Measurements from ENCODE around the gene SCLT1. TPM values are rescaled to one million over a fixed set of nuclear protein-coding genes. Genes with fewer than 3 reads are reported as not detected.
"Not testable (repeated sequence)": the region's sequence is repeated elsewhere in the genome, so short reads cannot be mapped to it uniquely, and the experiment has no call there.

SCLT1 gene
- polyA plus RNA-seq, 1 experiment = 3.1 TPM

GRCh38 chr4:129129143-129129542 is 35.8 kb upstream of the SCLT1 start:
- DNase-seq (ENCODE audit: low read depth) = no peak
- H3K36me3 ChIP-seq (ENCODE audit: control insufficient read depth, insufficient read depth, low read length) = no peaks in the 10 kb centered on the region
- TF ChIP-seq, protein P1, sequence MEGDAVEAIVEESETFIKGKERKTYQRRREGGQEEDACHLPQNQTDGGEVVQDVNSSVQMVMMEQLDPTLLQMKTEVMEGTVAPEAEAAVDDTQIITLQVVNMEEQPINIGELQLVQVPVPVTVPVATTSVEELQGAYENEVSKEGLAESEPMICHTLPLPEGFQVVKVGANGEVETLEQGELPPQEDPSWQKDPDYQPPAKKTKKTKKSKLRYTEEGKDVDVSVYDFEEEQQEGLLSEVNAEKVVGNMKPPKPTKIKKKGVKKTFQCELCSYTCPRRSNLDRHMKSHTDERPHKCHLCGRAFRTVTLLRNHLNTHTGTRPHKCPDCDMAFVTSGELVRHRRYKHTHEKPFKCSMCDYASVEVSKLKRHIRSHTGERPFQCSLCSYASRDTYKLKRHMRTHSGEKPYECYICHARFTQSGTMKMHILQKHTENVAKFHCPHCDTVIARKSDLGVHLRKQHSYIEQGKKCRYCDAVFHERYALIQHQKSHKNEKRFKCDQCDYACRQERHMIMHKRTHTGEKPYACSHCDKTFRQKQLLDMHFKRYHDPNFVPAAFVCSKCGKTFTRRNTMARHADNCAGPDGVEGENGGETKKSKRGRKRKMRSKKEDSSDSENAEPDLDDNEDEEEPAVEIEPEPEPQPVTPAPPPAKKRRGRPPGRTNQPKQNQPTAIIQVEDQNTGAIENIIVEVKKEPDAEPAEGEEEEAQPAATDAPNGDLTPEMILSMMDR (IDR thresholded peaks at IDR 0.05; ENCODE audit: insufficient read depth, low read depth, low read length) = no peak
- CTCF ChIA-PET = no interaction called here
- H3K27me3 ChIP-seq (ENCODE audit: control insufficient read depth, insufficient read depth, low read length) = no peaks in the 10 kb centered on the region
- POLR2A ChIA-PET = no interaction called here
- no peak overlapping the region for H3K4me3 ChIP-seq (ENCODE audit: low read depth, low read length)

DNA sequence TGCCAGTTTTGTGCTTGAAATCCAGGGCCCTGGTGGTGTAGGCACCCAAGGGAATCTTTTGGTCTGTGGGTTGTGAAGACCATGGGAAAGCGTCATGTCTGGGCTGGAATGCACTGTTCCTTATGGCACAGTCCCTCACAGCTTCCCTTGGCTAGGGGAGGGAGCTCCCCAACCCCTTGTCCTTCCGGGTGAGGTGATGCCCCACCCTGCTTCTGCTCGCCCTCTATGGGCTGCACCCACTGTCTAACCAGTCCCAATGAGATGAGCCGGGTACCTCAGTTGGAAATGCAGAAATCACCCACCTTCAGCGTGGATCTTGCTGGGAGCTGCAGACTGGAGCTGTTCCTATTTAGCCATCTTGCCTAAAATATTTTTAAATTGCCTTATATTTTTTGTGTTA is 33.3 kb upstream of the SCLT1 start:
- H3K27me3 ChIP-seq (ENCODE audit: control insufficient read depth, insufficient read depth, low read length); CTCF ChIA-PET; H3K4me3 ChIP-seq (ENCODE audit: low read depth, low read length); H3K36me3 ChIP-seq (ENCODE audit: control insufficient read depth, insufficient read depth, low read length); DNase-seq (ENCODE audit: low read depth); POLR2A ChIA-PET: not testable (repeated sequence)

DNA sequence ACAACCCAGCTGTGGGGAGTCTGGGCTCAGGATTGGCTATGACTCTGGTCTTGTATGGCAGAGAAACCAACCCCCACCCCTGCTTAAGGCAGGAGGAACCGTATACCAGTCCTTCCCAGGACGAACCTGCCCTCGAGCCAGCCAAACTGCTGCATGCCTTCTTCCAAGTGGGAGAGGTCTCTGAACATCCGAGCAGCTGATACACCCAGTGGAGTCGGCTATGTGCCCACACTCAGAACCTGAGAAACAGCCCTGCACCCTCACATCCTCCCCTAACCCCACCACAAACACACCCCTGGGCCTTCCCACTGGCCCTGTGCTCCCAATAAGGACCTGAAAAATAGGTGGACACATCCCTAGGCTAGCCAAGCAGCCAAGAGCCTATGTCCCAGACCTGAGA is 24.4 kb upstream of the SCLT1 start:
- Histone ChIP-seq H3K36me3 (ENCODE audit: control insufficient read depth, insufficient read depth, low read length) (no peaks in the 10 kb centered on the region), H3K27me3 (ENCODE audit: control insufficient read depth, insufficient read depth, low read length) (no peaks in the 10 kb centered on the region), H3K4me3 (ENCODE audit: low read depth, low read length) (no peak overlapping the region)
- DNase-seq (ENCODE audit: low read depth) = no peak
- CTCF ChIA-PET = no interaction called here
- TF ChIP-seq, protein P1 (IDR thresholded peaks at IDR 0.05; ENCODE audit: insufficient read depth, low read depth, low read length) = no peak
- POLR2A ChIA-PET = no interaction called here

DNA sequence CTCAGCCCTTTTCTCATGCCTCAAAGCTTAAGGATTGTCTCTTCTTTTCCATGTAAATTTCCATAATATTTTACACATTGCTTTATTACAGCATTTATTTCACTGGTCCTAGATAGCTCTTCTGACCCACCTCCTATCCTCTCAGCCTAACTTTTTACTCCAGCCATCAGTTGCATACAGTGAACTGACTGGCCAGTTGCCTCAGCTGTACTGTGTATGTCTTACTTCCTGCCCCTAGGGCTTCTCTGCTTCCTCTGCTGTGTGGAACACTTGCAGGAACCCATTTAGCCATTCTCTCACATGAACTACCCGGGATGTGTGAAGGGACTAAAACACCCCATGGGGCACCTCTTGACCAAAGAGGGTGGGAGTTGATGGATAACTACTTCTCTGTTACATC is 20.6 kb upstream of the SCLT1 start:
- Histone ChIP-seq H3K4me3 (ENCODE audit: low read depth, low read length) (no peak overlapping the region), H3K27me3 (ENCODE audit: control insufficient read depth, insufficient read depth, low read length) (no peaks in the 10 kb centered on the region), H3K36me3 (ENCODE audit: control insufficient read depth, insufficient read depth, low read length) (no peaks in the 10 kb centered on the region)
- CTCF ChIA-PET = no interaction called here
- TF ChIP-seq, protein P1 (IDR thresholded peaks at IDR 0.05; ENCODE audit: insufficient read depth, low read depth, low read length) = no peak
- no peak for DNase-seq (ENCODE audit: low read depth)
- POLR2A ChIA-PET = no interaction called here

DNA sequence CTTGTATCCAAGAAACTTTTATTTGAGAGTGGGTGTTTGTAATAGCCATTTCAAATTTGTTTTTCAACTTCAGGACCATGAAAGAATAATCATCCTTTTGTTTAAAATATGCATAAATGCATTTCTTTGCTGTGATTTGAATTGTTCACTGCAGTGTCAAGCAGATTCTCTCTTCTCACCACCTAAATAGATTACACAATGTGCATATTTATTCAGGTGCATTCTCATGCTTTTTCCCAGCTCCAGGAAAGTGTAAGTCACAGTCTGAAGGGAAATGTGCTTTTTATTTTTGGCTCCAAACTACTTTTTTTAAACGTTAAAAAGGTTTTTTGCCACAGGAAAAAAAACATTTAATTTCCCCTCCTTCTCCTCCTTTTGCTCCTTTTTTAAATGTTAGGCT is 20.1 kb upstream of the SCLT1 start:
- POLR2A ChIA-PET = no interaction called here

GRCh38 chr4:129111919-129112318 is 18.6 kb upstream of the SCLT1 start:
- no peak for DNase-seq (ENCODE audit: low read depth)
- TF ChIP-seq, protein P1 (IDR thresholded peaks at IDR 0.05; ENCODE audit: insufficient read depth, low read depth, low read length) = no peak
- ChIA-PET POLR2A (no interaction called here), CTCF (no interaction called here)
- no peaks in the 10 kb centered on the region for H3K36me3 ChIP-seq (ENCODE audit: control insufficient read depth, insufficient read depth, low read length)
- H3K27me3 ChIP-seq (ENCODE audit: control insufficient read depth, insufficient read depth, low read length) = no peaks in the 10 kb centered on the region
- no peak overlapping the region for H3K4me3 ChIP-seq (ENCODE audit: low read depth, low read length)

More for the DNA sequence above, 20.1 kb upstream of the SCLT1 start:
- no peaks in the 10 kb centered on the region for H3K36me3 ChIP-seq (ENCODE audit: control insufficient read depth, insufficient read depth, low read length)
- no peak overlapping the region for H3K4me3 ChIP-seq (ENCODE audit: low read depth, low read length)
- no peaks in the 10 kb centered on the region for H3K27me3 ChIP-seq (ENCODE audit: control insufficient read depth, insufficient read depth, low read length)
- TF ChIP-seq, protein P1 (IDR thresholded peaks at IDR 0.05; ENCODE audit: insufficient read depth, low read depth, low read length) = no peak
- CTCF ChIA-PET = no interaction called here
- DNase-seq (ENCODE audit: low read depth) = no peak
